Endothelial cell of umbilical vein (primary cell): Measurements from ENCODE around the gene NDP. TPM values are rescaled to one million over a fixed set of nuclear protein-coding genes. Genes with fewer than 3 reads are reported as not detected.

Source experiments
- BruUV-seq: library from RNA; stranded (reverse); fragments of 400-500 nt; replicated peaks from 2 replicates; lab custom pipeline; 2021; lab: Mats Ljungman, UMichigan
- CTCF ChIA-PET: fragments of 300-600, 350-600 bp; sonication (Branson Sonifier 250); formaldehyde crosslinking; loops from one replicate; lab custom pipeline; 2021; ENCODE audit warnings: antibody characterized with exemption, inconsistent platforms; lab: Charles Lee
- POLR2A ChIA-PET: fragments of 300-600, 350-600 bp; sonication (Branson Sonifier 250); formaldehyde crosslinking; loops from one replicate; lab custom pipeline; 2021; ENCODE audit warnings: antibody characterized with exemption, inconsistent platforms; lab: Charles Lee
- DNase-seq: peaks from one replicate; pipeline ENCODE4 v3.0.0-alpha.2; 2011; ENCODE audit warnings: low read depth, low spot score
- FAIRE-seq: peaks from 2 replicates; lab custom pipeline; 2011; peaks lifted over from hg19 to GRCh38; lab: Jason Lieb, UNC
- H2AFZ ChIP-seq: 2 replicates; pipeline ENCODE4 v1.6.0; 2012; ENCODE audit warnings: low read depth, low read length, control low read depth, inconsistent platforms
- H3K27ac ChIP-seq: 2 replicates; pipeline ENCODE4 v1.5.1; 2011; ENCODE audit warnings: low read depth, mild to moderate bottlenecking, control low read depth, low read length, moderate library complexity; ENCODE audit not compliant: insufficient read depth
- H3K27me3 ChIP-seq, 2 experiments: 2 replicates each; pipeline versions ENCODE4 v1.6.0 to v1.6.1; 2011; ENCODE audit warnings: low read length in 2 of 2, mixed read lengths in 1 of 2; ENCODE audit not compliant: control insufficient read depth in 2 of 2, insufficient read depth in 2 of 2
- H3K36me3 ChIP-seq, 2 experiments: 2 replicates in 1 of 2; 3 replicates in 1 of 2; pipeline ENCODE4 v1.5.1; 2011; ENCODE audit warnings: low read length in 2 of 2, mild to moderate bottlenecking in 1 of 2, moderate library complexity in 1 of 2; ENCODE audit not compliant: control insufficient read depth in 2 of 2, insufficient read depth in 2 of 2; ENCODE audit errors: extremely low read depth in 1 of 2
- H3K4me1 ChIP-seq: 3 replicates; pipeline ENCODE4 v1.5.1; 2011; ENCODE audit warnings: mild to moderate bottlenecking, low read length; ENCODE audit not compliant: control insufficient read depth, insufficient read depth; ENCODE audit errors: extremely low read depth
- H3K4me2 ChIP-seq: 2 replicates; pipeline ENCODE4 v1.6.1; 2011; ENCODE audit warnings: low read length, control low read depth, mixed read lengths; ENCODE audit not compliant: insufficient read depth
- H3K4me3 ChIP-seq, 3 experiments: fragments of 200-600 bp in 1 of 3; sonication (generic), shearing (Covaris generic) in 1 of 3; replicated peaks in 1 of 3; 2 replicates each; pipeline ENCODE4 v1.5.1; 2011 to 2016; ENCODE audit warnings: control low read depth in 3 of 3, low read length in 3 of 3, mild to moderate bottlenecking in 2 of 3, inconsistent platforms in 1 of 3, low read depth in 1 of 3, moderate library complexity in 1 of 3; ENCODE audit not compliant: insufficient read depth in 1 of 3
- H3K79me2 ChIP-seq: 2 replicates; pipeline ENCODE4 v1.6.0; 2012; ENCODE audit warnings: low read length, inconsistent platforms; ENCODE audit not compliant: control insufficient read depth, insufficient read depth
- H3K9ac ChIP-seq: replicated peaks from 2 replicates; pipeline ENCODE3; 2011; ENCODE audit warnings: low read length, control low read depth; ENCODE audit not compliant: insufficient read depth; ENCODE audit errors: extremely low read depth
- H3K9me1 ChIP-seq: replicated peaks from 3 replicates; pipeline ENCODE4 v1.6.0; 2011; ENCODE audit warnings: mild to moderate bottlenecking, low read length; ENCODE audit not compliant: control insufficient read depth, insufficient read depth; ENCODE audit errors: extremely low read depth
- H3K9me3 ChIP-seq: replicated peaks from 2 replicates; pipeline ENCODE4 v1.5.1; 2012; ENCODE audit warnings: low read length, inconsistent platforms; ENCODE audit not compliant: control insufficient read depth, insufficient read depth
- H4K20me1 ChIP-seq: replicated peaks from 2 replicates; pipeline ENCODE3; 2011; ENCODE audit warnings: mild to moderate bottlenecking, low read length; ENCODE audit not compliant: control insufficient read depth, insufficient read depth; ENCODE audit errors: extremely low read depth
- CTCF ChIP-seq, 2 donors: IDR thresholded peaks; 1 replicate in 1 of 2; 2 replicates in 1 of 2; pipeline ENCODE4 v1.5.1; 2011; ENCODE audit warnings: low read length in 2 of 2, mild to moderate bottlenecking in 2 of 2, moderate library complexity in 2 of 2, control low read depth in 1 of 2, inconsistent platforms in 1 of 2, low read depth in 1 of 2; ENCODE audit not compliant: insufficient read depth in 1 of 2; ENCODE audit errors: extremely low read depth in 1 of 2
- EZH2 ChIP-seq: IDR thresholded peaks from 2 replicates; pipeline ENCODE4 v1.6.1; 2012; ENCODE audit warnings: borderline replicate concordance, low read depth, mild to moderate bottlenecking, moderate library complexity, low read length, inconsistent platforms; ENCODE audit not compliant: severe bottlenecking
- FOS ChIP-seq: IDR thresholded peaks from 2 replicates; pipeline ENCODE4 v1.6.1; 2011; ENCODE audit warnings: mild to moderate bottlenecking, low read length, moderate library complexity, borderline replicate concordance; ENCODE audit not compliant: insufficient read depth
- GATA2 ChIP-seq: IDR thresholded peaks from 2 replicates; pipeline ENCODE4 v1.7.0; 2011; ENCODE audit warnings: low read depth, mild to moderate bottlenecking, moderate library complexity, mixed read lengths, low read length; ENCODE audit not compliant: insufficient read length, insufficient read depth
- JUN ChIP-seq: IDR thresholded peaks from 2 replicates; pipeline ENCODE4 v1.6.1; 2011; ENCODE audit warnings: borderline replicate concordance, low read depth; ENCODE audit not compliant: insufficient read length, insufficient read depth
- MAX ChIP-seq: IDR thresholded peaks from 2 replicates; pipeline ENCODE4 v1.6.1; 2011; ENCODE audit not compliant: insufficient read depth, insufficient read length
- MYC ChIP-seq: IDR thresholded peaks from one replicate; pipeline ENCODE4 v1.6.1; 2011; ENCODE audit warnings: mild to moderate bottlenecking, low read depth, low read length
- POLR2A ChIP-seq: IDR thresholded peaks from 2 replicates; pipeline ENCODE4 v1.6.1; 2012; ENCODE audit warnings: low read depth, mild to moderate bottlenecking, control low read depth, low read length
- POLR2AphosphoS5 ChIP-seq: IDR thresholded peaks from 2 replicates; pipeline ENCODE4 v1.6.1; 2012; ENCODE audit warnings: low read depth, mild to moderate bottlenecking, control low read depth, low read length, moderate library complexity; ENCODE audit not compliant: insufficient read depth
- dilution Hi-C: fragments of 300-500 bp; cut with MboI; formaldehyde crosslinking; loops from one replicate; pipeline ENCODE4 v1.15.0; 2019; ENCODE audit warnings: low sequenced_read_pairs; ENCODE audit not compliant: extremely low pct_ligation_motif_present
- intact Hi-C: fragments of 100-400 bp; cut with micrococcal nuclease; formaldehyde crosslinking; loops from one replicate; pipeline ENCODE4 v1.10.0; 2022
- polyA plus RNA-seq, 4 experiments: library from polyadenylated mRNA; depleted of rRNA in 3 of 4; stranded (reverse) in 3 of 4; unstranded in 1 of 4; fragments of >200 nt; gene quantifications; 2 replicates each; pipeline versions ENCODE4 v1.2.1 to v1.2.3, GENCODE V29; 2011 to 2012; ENCODE audit warnings: missing spikeins in 1 of 4
- total RNA-seq: library from RNA; stranded (reverse); gene quantifications from 2 replicates; pipeline ENCODE4 v1.2.3, GENCODE V29; 2021

The NDP gene
- total and polyA plus RNA-seq, 2 donors (not counting 3 experiments of a cell fraction or from before 2014, with no cell fraction given), result 0.58 to 0.60 TPM

GRCh38 chrX:43985511-43985910 is 12.3 kb upstream of the NDP start:
- Histone ChIP-seq H3K4me1 (no peaks in the 10 kb centered on the region), H2AFZ (no peak overlapping the region), H3K9me3 (no peaks in the 10 kb centered on the region), H3K27me3 (no peaks in the 10 kb centered on the region), H3K9me1 (no peaks in the 10 kb centered on the region), H3K36me3 (no peaks in the 10 kb centered on the region), H3K79me2 (no peaks in the 10 kb centered on the region), H4K20me1 (no peaks in the 10 kb centered on the region), H3K4me2 (no peak overlapping the region), H3K9ac (no peak overlapping the region), H3K4me3 (no peak overlapping the region), H3K27ac (no peak overlapping the region)
- DNase-seq, result no peak
- POLR2A ChIA-PET, result no interaction called here
- FAIRE-seq, result no peak
- no peak for TF ChIP-seq JUN
- TF ChIP-seq MAX, result no peak
- no peak for TF ChIP-seq GATA2
- no peak for TF ChIP-seq CTCF (IDR thresholded peaks at IDR 0.05; ENCODE audit: extremely low read depth in 1 of 2, insufficient read depth in 1 of 2, low read depth in 1 of 2, low read length in 2 of 2)
- TF ChIP-seq EZH2, result no peak
- no peak for TF ChIP-seq MYC
- no peak for TF ChIP-seq POLR2AphosphoS5
- no peak for TF ChIP-seq POLR2A
- TF ChIP-seq FOS, result no peak
- no TSS peak for BruUV-seq
- intact Hi-C loops (no loop called here), dilution Hi-C loops (no loop called here)
- CTCF ChIA-PET, result no interaction called here
